Fibroblast of skin of right quadriceps (primary cell): ENCODE results near the gene APOM.

Experiments
- DNase-seq: peaks from one replicate; pipeline ENCODE4 v3.0.0-alpha.2; 2013

APOM gene

GRCh38 chr6:31681135-31681671 lies 25.5 kb downstream of the APOM start:
- peak; percentile 41 for DNase-seq

- DNase-seq: no peak
These were observed 27.9 kb downstream of the APOM start for GRCh38 chr6:31683591-31683990.

GRCh38 chr6:31686483-31686882 lies 30.8 kb downstream of the APOM start:
- DNase-seq: no peak

- no peak for DNase-seq
These were observed 31.6 kb downstream of the APOM start for GRCh38 chr6:31687321-31687720.

- no peak for DNase-seq
These were observed 32.4 kb downstream of the APOM start for GRCh38 chr6:31687860-31688693.

- no peak for DNase-seq
These were observed 33.8 kb downstream of the APOM start for GRCh38 chr6:31689249-31690110.

- DNase-seq: no peak
These were observed 34.8 kb downstream of the APOM start for GRCh38 chr6:31690231-31691077.

GRCh38 chr6:31691078-31691463 lies 35.4 kb downstream of the APOM start:
- no peak for DNase-seq

- DNase-seq: no peak
These were observed 35.9 kb downstream of the APOM start for GRCh38 chr6:31691564-31692108.

- no peak for DNase-seq
These were observed 36.7 kb downstream of the APOM start for GRCh38 chr6:31692353-31692752.

- no peak for DNase-seq
These were observed 37.2 kb downstream of the APOM start for GRCh38 chr6:31692886-31693285.

- no peak for DNase-seq
These were observed 37.8 kb downstream of the APOM start for GRCh38 chr6:31693535-31693934.

- no peak for DNase-seq
These were observed 41.9 kb downstream of the APOM start for GRCh38 chr6:31697555-31697954.

GRCh38 chr6:31700740-31701401 lies 45.2 kb downstream of the APOM start:
- no peak for DNase-seq

- no peak for DNase-seq
These were observed 46.1 kb downstream of the APOM start for GRCh38 chr6:31701666-31702404.

GRCh38 chr6:31702405-31702818 lies 46.7 kb downstream of the APOM start:
- no peak for DNase-seq

- DNase-seq: peak; percentile 98
These were observed 47.4 kb downstream of the APOM start, which contains the start of gene ABHD16A for GRCh38 chr6:31702819-31703716. ABHD16A (minus strand) TSS chr6:31703324; CDS start chr6:31703281, 43 bp downstream.

- no peak for DNase-seq
These were observed 50.2 kb downstream of the APOM start for GRCh38 chr6:31705931-31706330.

GRCh38 chr6:31706599-31706998 lies 50.9 kb downstream of the APOM start, which contains the start of gene LY6G6F:
LY6G6F (plus strand) TSS chr6:31706866; CDS start chr6:31706907, 41 bp downstream.
- no peak for DNase-seq

- DNase-seq: no peak
These were observed 52.0 kb downstream of the APOM start for GRCh38 chr6:31707701-31708100.
